K562 (cell line): ENCODE measurements around the gene MEST. TPM values are rescaled to one million over a fixed set of nuclear protein-coding genes. Genes with fewer than 3 reads are reported as not detected.

ENCODE experiments used
- ARID4B ChIP-seq: sonication (generic); formaldehyde crosslinking; IDR thresholded peaks from 2 replicates; pipeline ENCODE4 v1.8.0; 2022; ENCODE audit warnings: mild to moderate bottlenecking, missing genetic modification reagents
- ATF7 ChIP-seq: fragments of 450-650 bp; IDR thresholded peaks from 2 replicates; pipeline ENCODE4 v1.7.1; 2014; ENCODE audit warnings: mild to moderate bottlenecking, moderate library complexity
- CEBPG ChIP-seq, 3 experiments: fragments of 200-800 bp in 1 of 3; sonication (Bioruptor generic) in 1 of 3; sonication (generic) in 1 of 3; formaldehyde crosslinking in 1 of 3; IDR thresholded peaks in 2 of 3; conservative IDR thresholded peaks in 1 of 3; 2 replicates each; pipeline versions ENCODE4 v1.6.1 to v1.8.0; 2016 to 2022; ENCODE audit warnings: missing compliant biosample characterization in 2 of 3, missing genetic modification characterization in 2 of 3, mild to moderate bottlenecking in 1 of 3, missing genetic modification reagents in 1 of 3
- FOXJ3 ChIP-seq: sonication (generic); formaldehyde crosslinking; IDR thresholded peaks from 2 replicates; pipeline ENCODE4 v1.4.0; 2020; ENCODE audit warnings: mild to moderate bottlenecking, missing genetic modification reagents
- HDAC1 ChIP-seq, 2 experiments: fragments of 450-650 bp; IDR thresholded peaks; 2 replicates each; pipeline ENCODE4 v1.6.1; 2016 to 2017; ENCODE audit warnings: inconsistent platforms in 1 of 2, mild to moderate bottlenecking in 1 of 2, moderate library complexity in 1 of 2
- HES1 ChIP-seq: fragments of 450-650 bp; IDR thresholded peaks from 2 replicates; pipeline ENCODE4 v1.6.1; 2016; ENCODE audit warnings: low read depth, mild to moderate bottlenecking, moderate library complexity
- MED1 ChIP-seq: sonication (generic); formaldehyde crosslinking; IDR thresholded peaks from 2 replicates; pipeline ENCODE4 v1.8.1; 2023; ENCODE audit warnings: missing genetic modification reagents, borderline replicate concordance
- MEF2A ChIP-seq: IDR thresholded peaks from 2 replicates; pipeline ENCODE4 v1.6.1; 2011; ENCODE audit warnings: low read depth, mild to moderate bottlenecking, low read length, moderate library complexity; ENCODE audit not compliant: control insufficient read depth
- MTA2 ChIP-seq: fragments of 450-650 bp; IDR thresholded peaks from 2 replicates; pipeline ENCODE4 v1.6.1; 2016; ENCODE audit warnings: low read depth
- PYGO2 ChIP-seq: fragments of 450-650 bp; IDR thresholded peaks from 2 replicates; pipeline ENCODE4 v1.6.1; 2016; ENCODE audit warnings: mild to moderate bottlenecking, missing genetic modification characterization, moderate library complexity, missing compliant biosample characterization
- STAG1 ChIP-seq: sonication (generic); formaldehyde crosslinking; IDR thresholded peaks from 2 replicates; pipeline ENCODE4 v1.5.0; 2020; ENCODE audit warnings: missing genetic modification reagents, borderline replicate concordance
- TAF1 ChIP-seq: IDR thresholded peaks from 2 replicates; pipeline ENCODE4 v1.6.1; 2011; ENCODE audit warnings: mild to moderate bottlenecking, low read length, moderate library complexity; ENCODE audit not compliant: insufficient read depth, control insufficient read depth, severe bottlenecking; ENCODE audit errors: extremely low read depth
- TCF7 ChIP-seq: sonication (generic); IDR thresholded peaks from 2 replicates; pipeline ENCODE4 v1.6.1; 2016; ENCODE audit warnings: antibody characterized with exemption, borderline replicate concordance
- ZFX ChIP-seq: sonication (generic); formaldehyde crosslinking; IDR thresholded peaks from 2 replicates; pipeline ENCODE4 v1.8.0; 2022; ENCODE audit warnings: mild to moderate bottlenecking, missing genetic modification reagents, moderate library complexity
- ZNF639 ChIP-seq, 2 experiments: fragments of 200-800 bp in 1 of 2; sonication (Bioruptor generic) in 1 of 2; sonication (generic) in 1 of 2; formaldehyde crosslinking in 1 of 2; IDR thresholded peaks in 1 of 2; conservative IDR thresholded peaks in 1 of 2; 2 replicates each; pipeline versions ENCODE4 v1.5.0 to v1.6.1; 2016 to 2020; ENCODE audit warnings: missing compliant biosample characterization in 1 of 2, missing genetic modification characterization in 1 of 2, missing genetic modification reagents in 1 of 2
- polyA plus RNA-seq, 8 experiments: library from polyadenylated mRNA; depleted of rRNA in 4 of 8; stranded (reverse) in 5 of 8; unstranded in 3 of 8; fragments of >200 nt; fragmentation: Nextera tagmentation in 2 of 8; fragmentation: Illumina TruSeq in 1 of 8; extraction: Ambion mirVana in 2 of 8; extraction: Trizol in 1 of 8; gene quantifications; 2 replicates each; pipeline versions ENCODE4 v1.2.1 to v1.2.3, GENCODE V29; 2011 to 2014; ENCODE audit warnings: inconsistent platforms in 1 of 8, missing spikeins in 1 of 8
- total RNA-seq, 7 experiments: library from RNA; depleted of rRNA in 6 of 7; stranded (reverse); fragments of >200 nt in 6 of 7; fragmentation: Illumina TruSeq in 2 of 7; extraction: Trizol in 2 of 7; gene quantifications; 2 replicates each; pipeline versions ENCODE4 v1.2.1 to v1.2.3, GENCODE V29; 2011 to 2021; ENCODE audit warnings: low replicate concordance in 1 of 7
- TF ChIP-seq, protein P1 (sequence below): fragments of 450-650 bp; IDR thresholded peaks from 2 replicates; pipeline ENCODE4 v1.6.1; 2016; ENCODE audit warnings: antibody characterized with exemption

Gene MEST
- total and polyA plus RNA-seq, 9 of the 15 experiments (the other 6 are each of a cell fraction or from before 2014, with no cell fraction given), result 0.04 to 0.74 (median 0.36) TPM; not detected in 1

- no peak for TF ChIP-seq ZNF639 (CRISPR knock-in tag; conservative IDR thresholded peaks at IDR 0.05 in 1 of 2, IDR thresholded peaks at IDR 0.05 in 1 of 2)
- no peak for TF ChIP-seq PYGO2 (tag)
- no peak for TF ChIP-seq STAG1 (CRISPR knock-in tag)
- TF ChIP-seq MED1, result no peak
- TF ChIP-seq ATF7, result no peak
- no peak for TF ChIP-seq TCF7
- TF ChIP-seq MEF2A, result no peak
- no peak for TF ChIP-seq TAF1
- TF ChIP-seq FOXJ3, result no peak
- TF ChIP-seq CEBPG (CRISPR knock-in tag; IDR thresholded peaks at IDR 0.05), result no peak
- TF ChIP-seq CEBPG (tag; conservative IDR thresholded peaks at IDR 0.05 in 1 of 2, IDR thresholded peaks at IDR 0.05 in 1 of 2), result no peak; a peak in 1 of 4 replicates
- TF ChIP-seq, protein P1, sequence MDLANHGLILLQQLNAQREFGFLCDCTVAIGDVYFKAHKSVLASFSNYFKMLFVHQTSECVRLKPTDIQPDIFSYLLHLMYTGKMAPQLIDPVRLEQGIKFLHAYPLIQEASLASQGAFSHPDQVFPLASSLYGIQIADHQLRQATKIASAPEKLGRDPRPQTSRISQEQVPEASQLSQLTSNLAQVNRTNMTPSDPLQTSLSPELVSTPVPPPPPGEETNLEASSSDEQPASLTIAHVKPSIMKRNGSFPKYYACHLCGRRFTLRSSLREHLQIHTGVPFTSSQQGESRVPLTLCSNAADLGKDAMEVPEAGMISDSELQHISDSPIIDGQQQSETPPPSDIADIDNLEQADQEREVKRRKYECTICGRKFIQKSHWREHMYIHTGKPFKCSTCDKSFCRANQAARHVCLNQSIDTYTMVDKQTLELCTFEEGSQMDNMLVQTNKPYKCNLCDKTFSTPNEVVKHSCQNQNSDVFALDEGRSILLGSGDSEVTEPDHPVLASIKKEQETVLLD, result no peak
- no peak for TF ChIP-seq HDAC1 (IDR thresholded peaks at IDR 0.05)
- TF ChIP-seq MTA2, result no peak
- TF ChIP-seq ARID4B (CRISPR knock-in tag), result no peak
- no peak for TF ChIP-seq ZFX
- no peak for TF ChIP-seq HES1
These were observed 5.6 kb upstream of the MEST start (continued) for GRCh38 chr7:130486114-130486953.
